HG03460 (cell line): ENCODE data around the gene SMAD6.

ENCODE experiments used
- ATAC-seq: cut with Tn5 transposase; IDR thresholded peaks from one replicate; pipeline ENCODE4 v1.9.1; 2021; ENCODE audit not compliant: unreplicated experiment

SMAD6 gene

GRCh38 chr15:66738595-66738994 lies 36.6 kb downstream of the SMAD6 start:
- ATAC-seq = no peak

GRCh38 chr15:66739287-66739686 lies 37.3 kb downstream of the SMAD6 start:
- no peak for ATAC-seq

GRCh38 chr15:66740802-66741201 lies 38.8 kb downstream of the SMAD6 start:
- ATAC-seq = no peak

DNA sequence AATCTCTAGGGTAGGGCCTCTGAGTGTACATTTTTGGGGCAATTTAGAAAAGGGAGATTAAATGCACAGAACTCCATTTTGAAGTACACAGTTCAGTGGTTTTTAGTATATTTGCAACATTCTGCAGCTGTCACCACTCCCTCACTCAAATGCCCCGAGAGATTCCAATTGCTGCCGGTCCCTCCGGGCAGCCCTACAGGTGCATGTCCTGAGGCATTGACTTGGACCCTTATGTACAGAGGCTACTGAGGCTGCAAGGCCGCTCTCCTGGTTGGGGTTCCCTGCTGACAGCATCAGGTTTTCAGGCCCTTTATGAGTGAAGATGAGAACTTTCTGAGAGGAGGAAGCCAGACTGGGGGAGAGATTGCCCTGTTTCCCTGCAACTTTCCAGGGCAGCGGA lies 39.6 kb downstream of the SMAD6 start:
- ATAC-seq = no peak

DNA sequence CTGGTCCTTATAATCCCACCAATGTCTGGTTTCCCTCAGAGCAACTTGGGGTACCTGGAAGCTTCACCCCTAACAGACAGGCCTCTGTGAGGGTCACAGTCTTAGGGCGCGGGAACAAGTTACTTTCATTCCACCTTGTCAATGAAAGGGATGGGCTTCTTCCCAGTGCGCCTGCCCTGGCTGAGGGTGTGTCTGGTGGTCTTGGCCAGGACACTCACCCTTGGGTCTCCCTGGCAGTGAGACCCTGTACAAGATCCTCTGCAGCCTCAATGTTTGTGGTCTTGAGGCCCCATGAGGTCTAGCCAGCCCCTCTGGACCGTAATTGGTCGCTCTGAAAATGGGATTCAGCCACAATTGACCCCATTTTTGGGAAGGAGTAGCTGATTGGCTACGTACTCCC lies 40.2 kb downstream of the SMAD6 start:
- ATAC-seq = no peak

DNA sequence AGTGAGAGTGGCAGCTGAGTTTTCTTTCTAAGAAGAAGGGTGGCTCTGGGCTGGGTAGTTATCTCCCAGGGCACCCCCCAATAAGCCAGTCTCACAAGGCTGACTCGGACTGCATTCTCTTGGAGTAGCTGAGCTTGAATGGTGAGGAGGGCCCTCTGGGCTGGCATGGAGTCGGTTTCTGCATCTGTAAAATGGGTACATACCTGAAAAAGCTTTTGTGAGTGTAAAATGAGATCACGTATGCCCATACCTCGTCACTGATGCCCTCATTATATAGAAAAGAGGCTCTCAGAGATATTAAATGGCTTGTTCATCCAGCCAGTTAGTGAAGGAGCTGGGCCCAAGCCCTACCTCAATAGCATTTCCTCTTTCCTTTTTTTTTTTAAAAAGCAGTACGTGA lies 41.2 kb downstream of the SMAD6 start:
- no peak for ATAC-seq

GRCh38 chr15:66743703-66744536 lies 41.9 kb downstream of the SMAD6 start:
- no peak for ATAC-seq

- ATAC-seq = no peak
Measured at GRCh38 chr15:66744610-66745279, 42.7 kb downstream of the SMAD6 start.

DNA sequence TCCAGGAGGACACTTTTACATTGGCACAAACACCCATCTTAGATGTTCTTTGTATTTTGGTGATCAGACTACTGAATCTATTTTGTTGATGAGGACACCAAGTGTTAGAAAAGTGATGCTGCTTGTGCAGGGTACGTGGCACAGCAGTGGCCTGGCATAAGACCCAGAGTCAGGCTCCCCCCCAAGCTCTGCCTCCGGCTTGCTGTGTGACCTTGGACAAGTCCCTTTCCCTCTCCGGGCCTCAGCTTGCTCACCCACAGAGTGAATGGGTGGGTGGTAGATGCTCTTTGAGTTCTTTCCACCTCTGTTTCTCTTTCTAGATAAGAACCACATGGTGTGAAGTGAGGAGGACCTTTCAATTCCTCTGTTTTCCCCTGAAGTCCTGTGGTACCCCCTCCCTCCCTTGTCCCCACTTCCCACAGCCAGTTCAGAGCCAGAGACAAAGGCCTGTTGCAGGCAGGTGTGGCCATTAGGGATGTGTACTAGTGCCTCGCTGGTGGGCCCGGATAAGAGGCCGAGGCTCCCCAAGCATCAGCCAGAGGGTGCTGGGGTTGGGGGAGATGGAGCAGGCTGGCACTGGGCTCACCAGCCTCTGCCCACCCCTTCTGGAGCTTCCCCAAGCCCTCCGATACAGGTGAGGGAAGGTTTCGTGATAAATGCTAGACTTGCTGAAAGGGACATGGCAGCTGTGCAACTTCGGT lies 43.6 kb downstream of the SMAD6 start:
- ATAC-seq = no peak

GRCh38 chr15:66746231-66746605 lies 44.2 kb downstream of the SMAD6 start:
- no peak for ATAC-seq

DNA sequence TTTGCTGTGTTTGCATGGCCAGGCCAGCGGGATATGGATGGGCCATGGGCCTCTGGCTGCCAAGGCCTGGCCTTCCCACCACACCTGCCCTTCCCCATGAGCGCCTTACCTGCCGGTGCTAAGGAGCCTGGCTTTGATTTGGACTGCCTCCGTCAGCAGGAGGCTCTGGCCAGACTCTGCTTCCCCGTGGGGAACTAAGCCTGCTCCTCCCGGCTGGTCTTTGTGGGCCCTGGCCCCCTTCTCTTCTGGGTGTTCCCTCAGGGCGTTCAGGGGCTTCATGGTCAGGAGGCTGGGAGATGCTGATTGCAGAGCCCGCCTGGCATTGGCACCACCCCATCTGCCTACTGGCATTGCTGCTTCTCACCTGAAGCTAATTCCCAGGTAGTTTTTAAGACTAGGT lies 45.2 kb downstream of the SMAD6 start:
- ATAC-seq = no peak

DNA sequence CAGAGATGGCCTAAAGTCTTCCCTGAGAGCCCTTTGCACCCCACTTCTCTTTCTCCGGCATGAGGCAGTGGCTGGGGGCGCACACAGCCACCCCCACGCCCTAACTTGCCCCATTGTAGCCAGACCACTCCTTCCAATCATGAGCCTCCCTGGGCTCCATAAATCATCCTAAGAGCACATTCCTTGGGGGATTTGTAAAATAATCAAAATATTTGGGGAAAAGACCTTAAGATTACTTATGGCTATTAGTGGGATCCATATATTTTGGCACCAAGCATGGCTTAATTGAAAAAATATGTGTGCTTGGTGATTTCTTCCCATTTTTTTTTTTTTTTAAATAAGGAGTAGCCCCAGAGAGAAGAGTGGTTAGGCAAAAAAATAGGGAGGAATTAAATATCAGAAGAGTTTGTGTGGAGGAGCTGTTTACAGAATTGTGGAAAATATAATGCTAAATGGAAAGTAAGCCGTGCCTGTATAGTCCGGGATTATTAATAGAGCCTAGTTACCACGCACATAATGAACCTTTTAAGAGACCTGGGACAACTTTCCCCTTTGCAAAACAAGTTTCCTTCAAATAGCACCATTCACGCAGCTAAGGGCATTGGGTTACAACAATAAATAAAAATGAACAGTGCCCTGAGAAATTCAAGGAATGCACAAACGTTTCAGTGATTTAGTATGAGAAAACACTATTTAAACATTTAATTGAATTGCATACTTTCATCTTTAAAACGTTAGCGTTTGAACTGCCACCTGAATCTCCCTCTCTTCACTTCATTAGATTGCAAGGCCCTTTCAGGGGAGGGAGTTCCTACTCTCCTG lies 46.1 kb downstream of the SMAD6 start:
- no peak for ATAC-seq

- ATAC-seq = no peak
Measured at GRCh38 chr15:66748708-66749035, 46.6 kb downstream of the SMAD6 start.

GRCh38 chr15:66749841-66750575 lies 48.0 kb downstream of the SMAD6 start:
- no peak for ATAC-seq

DNA sequence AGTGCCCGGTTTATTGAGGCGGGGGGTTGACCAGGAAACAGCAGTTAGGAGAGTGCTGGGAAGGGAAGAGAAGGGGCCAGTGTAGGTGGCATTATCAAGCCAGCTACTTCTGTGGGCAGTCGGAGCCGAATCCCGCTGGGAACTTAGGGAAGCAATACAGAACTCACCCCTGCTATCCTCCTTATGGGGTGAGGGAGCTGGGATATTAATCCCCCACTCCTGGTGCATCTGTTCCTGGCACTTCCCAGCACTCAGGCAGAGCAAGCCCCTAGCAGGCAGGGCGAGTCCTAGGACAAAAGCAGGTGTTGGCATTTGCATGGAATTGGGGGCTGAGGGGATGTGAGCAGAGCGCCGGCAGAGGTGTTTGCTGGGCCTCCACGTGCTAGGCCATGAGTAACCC lies 48.6 kb downstream of the SMAD6 start:
- ATAC-seq = no peak

- no peak for ATAC-seq
Measured at GRCh38 chr15:66751579-66751978, 49.5 kb downstream of the SMAD6 start.

DNA sequence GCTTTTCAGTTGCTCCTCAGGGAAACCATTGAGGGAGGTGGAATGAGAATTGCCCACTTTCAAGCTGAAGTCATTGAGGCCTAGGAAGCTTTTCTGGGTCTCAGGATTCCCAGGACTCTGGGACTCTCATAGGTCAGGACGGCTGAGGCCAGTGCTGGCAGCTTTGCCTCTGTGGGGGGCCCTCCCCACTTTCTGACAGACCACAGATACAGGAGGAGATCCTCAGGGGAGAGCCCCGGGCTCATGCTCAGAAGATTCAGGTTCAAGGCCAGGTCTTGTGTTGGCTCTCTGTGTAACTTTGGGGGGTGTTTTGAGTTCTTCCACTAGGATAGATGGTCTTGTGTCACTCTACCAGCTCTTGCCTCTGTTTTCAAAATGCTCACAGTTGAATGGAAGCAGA lies 50.0 kb downstream of the SMAD6 start:
- no peak for ATAC-seq

DNA sequence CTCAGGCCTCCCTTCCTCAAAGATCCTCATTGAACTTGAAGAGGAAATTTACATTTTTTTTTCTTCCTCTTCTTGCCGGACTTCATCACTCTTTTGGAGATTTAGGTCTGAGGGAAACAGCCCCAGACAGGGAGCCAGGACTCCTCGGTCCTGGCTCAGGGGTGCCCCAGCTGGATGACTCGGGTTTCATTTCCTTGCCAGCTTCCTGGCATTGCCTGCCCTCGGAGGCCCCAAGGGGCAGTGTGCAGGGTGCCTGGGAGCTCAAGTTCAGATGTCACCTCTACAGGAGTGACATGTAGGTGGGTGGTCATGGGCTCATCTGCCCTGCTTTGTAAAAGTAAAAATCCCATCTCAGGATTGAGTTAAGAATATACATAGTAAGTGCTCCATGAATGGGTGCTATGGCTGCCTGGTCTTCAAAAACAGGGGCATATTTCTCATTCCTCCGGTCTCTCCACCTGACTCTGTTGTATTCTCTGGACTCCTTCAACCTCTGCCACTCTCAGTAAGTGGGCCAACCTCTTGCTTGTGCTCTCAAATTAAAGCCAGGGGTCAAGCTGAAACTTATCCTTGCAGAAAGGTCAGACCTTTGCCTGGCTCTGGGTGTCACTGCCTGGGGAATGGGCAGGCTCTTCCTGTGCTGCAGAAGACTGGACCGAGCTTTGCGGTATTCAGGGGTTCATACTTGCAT lies 51.8 kb downstream of the SMAD6 start:
- ATAC-seq = no peak

DNA sequence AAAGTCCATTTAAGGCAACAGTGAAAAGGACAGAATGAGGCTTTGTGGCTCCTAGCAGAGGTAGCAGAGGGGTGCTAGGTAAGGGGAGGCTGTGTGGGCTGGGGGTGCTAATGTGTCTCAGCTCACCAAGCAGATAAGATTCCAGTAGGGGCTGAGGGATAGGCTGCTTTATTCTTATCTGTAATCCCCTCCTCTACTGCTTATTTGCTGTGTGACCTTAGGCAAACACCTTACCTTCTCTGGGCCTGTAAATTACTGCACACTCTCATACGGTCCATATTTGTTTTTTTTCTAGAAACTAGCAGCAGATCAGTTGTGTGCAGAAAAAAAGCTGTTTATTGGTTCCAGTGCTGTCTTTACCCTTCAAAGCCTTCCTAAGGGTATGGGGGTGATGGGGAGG lies 52.8 kb downstream of the SMAD6 start:
- ATAC-seq = no peak
